H4 (cell line): Measurements from ENCODE around the gene FBLN5. TPM values are rescaled to one million over a fixed set of nuclear protein-coding genes. Genes with fewer than 3 reads are reported as not detected.
"Not testable (repeated sequence)": the region's sequence is repeated elsewhere in the genome, so short reads cannot be mapped to it uniquely, and the experiment has no call there.

ENCODE experiments used
- DNase-seq: peaks from one replicate; pipeline ENCODE4 v3.0.0-alpha.2; 2015; ENCODE audit warnings: low spot score
- total RNA-seq: library from RNA; depleted of rRNA; stranded (reverse); fragments of >200 nt; shearing (Covaris generic); gene quantifications from 2 replicates; pipeline ENCODE4 v1.2.3, GENCODE V29; 2014

Gene FBLN5
- total RNA-seq, 1 experiment from 2014 or later, result 14.2 TPM

DNA sequence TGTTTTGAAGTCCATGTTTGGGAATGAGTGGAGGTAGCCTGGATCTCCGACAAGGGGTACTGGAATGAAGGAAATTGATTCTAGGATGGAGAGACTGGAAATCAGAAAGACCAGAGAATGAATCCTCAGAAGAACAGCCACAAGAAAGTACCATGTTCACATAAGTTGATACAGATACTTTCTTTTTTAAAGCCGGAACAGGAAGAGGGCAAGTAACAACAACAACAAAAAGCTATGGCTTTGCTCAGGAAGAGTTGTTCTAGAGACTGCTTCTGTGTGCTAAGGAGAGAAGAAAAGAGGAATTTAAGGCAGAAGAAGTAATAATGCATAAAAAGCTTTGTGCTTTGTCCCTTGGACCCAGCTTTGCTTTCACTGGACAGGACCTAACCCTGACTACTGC is 86.4 kb downstream of the FBLN5 start:
- DNase-seq, result no peak

DNA sequence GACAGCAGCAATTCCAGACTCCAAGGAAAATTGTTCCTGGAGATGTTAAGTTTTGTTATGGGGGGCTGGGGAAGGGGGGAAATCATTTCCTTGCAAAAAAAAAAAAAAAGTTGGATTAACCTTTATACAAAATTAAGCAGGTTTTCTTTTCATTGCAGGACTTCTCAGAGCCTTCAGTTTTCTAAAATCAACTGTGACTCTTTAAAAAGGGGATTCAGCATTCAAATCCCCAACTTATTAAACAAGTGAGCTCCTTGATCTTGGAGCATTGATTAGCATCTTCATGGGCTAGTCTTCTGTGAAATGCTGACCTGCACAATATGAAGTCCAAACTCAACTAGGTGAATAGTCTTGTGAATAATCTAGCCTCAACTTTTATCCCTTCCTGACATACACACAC is 87.3 kb downstream of the FBLN5 start:
- no peak for DNase-seq

DNA sequence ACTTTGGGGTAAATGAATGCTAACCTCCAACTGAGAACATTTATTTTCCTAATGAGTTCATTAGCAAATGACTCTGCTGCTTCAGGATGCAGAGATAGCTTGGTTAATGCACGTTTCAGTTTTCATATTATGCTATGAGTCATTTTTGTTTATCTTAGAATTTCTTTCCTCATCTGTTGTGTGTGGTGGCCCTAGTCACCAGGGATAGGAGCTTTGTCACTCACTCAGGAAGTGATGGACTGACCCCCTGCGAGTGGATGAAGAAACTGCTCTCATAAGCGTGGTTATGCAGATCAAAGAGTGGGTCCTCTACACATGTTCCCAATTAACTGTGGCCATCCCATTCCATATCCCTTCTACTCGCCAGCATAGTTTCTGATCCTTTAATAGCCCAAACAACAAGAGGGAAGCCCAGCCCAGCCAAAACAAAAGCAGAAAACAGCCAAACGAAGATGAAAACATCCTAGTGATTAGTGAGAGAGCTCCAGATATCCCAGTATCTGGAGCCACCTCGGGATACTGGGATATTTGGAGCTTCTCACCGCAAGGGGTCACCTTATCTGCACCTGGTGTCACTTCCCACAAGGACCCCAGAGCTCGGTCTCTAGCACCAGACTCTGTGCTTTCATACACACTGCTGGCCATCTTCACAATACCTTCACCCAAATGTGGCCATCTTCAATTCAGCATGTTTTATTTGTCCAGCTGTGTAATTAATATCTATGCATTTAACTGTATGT is 88.8 kb downstream of the FBLN5 start:
- DNase-seq, result peak; percentile 81

- no peak for DNase-seq
Observed at GRCh38 chr14:91857614-91858013, 89.9 kb downstream of the FBLN5 start.

- no peak for DNase-seq
Observed at GRCh38 chr14:91854327-91854934, 93.1 kb downstream of the FBLN5 start.

- no peak for DNase-seq
Observed at GRCh38 chr14:91851563-91851962, 95.9 kb downstream of the FBLN5 start.

DNA sequence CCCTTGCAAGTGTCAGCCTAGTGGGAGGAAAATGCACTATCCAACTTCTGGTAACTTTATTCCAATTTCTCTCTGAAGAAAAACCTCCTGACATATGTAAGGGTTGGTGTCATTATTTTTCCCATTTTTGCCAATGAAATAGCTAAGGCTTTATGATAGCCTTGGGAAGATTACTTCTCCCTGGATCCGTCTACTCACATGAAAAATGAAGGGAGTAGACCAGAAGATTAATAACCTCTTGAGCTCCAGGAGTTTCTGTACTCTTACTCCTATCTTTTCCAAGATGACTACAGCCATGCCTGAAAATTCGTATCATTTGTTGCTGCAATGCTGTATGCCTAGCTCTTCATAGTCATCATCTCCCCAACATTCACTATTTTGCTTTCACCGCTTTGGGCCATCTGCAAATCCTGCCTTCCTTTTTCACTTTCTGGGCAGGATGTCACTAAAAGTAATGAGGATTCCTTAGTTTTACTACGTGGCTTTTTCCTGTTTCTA is 98.9 kb downstream of the FBLN5 start:
- no peak for DNase-seq

DNA sequence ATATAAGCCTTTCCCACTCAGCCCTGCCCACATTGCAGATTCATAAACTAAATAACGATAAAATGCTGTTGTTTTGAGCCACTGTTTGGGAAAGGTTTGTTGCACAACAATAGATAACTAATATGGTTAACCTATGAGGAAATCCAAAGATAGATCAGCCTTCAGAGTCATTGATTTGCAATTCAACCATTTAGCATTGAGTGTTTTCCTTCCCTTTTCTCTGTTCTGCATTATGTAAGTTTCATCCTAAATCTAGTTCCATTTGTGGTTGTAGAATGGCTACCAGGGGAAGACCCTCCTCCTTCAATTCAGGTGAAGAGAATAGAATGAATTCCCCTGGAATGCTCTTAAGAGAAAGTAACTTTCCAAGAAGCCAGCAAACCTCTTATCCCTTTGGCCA is 99.8 kb downstream of the FBLN5 start:
- no peak for DNase-seq

- DNase-seq, result no peak
Observed at GRCh38 chr14:91845652-91846051, 101.8 kb downstream of the FBLN5 start.

- not testable (repeated sequence) for DNase-seq
Observed at GRCh38 chr14:91845056-91845455, 102.4 kb downstream of the FBLN5 start.

GRCh38 chr14:91844029-91844428 is 103.5 kb downstream of the FBLN5 start:
- no peak for DNase-seq

DNA sequence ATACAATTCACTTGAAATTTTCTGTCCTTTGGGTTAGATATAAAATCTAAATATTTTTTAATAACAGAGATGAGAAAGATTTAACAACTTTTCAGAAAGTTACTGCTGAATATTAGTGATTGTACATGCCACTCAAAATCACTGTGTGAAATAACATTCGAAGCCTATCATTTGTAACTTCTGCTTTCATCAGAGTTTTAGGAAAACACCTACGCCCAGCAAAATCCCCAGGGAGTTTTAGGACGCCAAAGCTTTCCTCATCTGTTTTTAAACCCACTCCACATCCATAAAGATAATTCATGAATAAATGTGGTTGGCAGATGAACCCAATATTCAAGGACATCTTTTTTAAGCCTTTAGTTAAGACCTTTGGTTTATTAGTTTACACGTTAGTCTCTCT is 104.1 kb downstream of the FBLN5 start:
- DNase-seq, result no peak

DNA sequence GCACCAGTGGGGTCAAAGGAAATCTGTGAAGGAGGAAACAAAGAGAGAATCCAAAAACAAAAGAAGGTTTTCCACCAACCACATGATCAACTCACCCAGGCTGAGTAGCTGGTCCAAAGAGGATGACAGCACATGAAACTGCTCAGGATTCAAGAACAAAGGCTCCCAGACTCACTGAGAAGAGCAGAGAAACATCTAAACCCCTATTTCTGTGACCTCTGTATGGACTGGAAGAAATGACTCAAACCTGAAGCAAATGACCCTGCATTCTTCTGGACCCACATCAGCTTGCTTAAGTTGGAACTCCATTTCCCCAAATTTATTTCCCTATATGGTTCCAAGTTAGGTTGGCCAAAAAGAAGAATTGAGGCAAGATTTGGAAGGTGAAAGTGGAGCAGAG is 106.4 kb downstream of the FBLN5 start:
- no peak for DNase-seq

GRCh38 chr14:91839749-91840148 is 107.7 kb downstream of the FBLN5 start:
- no peak for DNase-seq

DNA sequence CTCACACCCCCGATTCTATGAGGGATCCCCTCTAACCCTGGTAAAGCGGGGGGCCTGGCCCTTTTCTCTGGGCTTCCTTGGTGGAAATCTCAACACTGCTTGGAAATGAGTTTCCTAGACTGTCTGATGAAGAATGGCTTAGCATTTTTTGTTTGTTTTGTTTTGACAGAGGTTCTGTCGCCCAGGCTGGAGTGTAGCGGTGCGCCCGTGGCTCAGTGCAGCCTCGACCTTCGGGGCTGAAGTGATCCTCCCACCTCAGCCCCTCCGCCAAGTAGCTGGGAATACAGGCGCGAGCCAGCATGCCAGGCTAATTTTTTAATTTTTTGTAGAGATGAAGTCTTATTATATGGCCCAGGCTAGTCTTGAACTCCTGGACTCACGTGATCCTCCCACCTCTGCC is 110.4 kb downstream of the FBLN5 start:
- no peak for DNase-seq

- no peak for DNase-seq
Observed at GRCh38 chr14:91835920-91836843, 111.3 kb downstream of the FBLN5 start.

GRCh38 chr14:91835197-91835919 is 112.1 kb downstream of the FBLN5 start:
- DNase-seq, result no peak

- DNase-seq, result no peak
Observed at GRCh38 chr14:91834571-91834970, 112.9 kb downstream of the FBLN5 start.

DNA sequence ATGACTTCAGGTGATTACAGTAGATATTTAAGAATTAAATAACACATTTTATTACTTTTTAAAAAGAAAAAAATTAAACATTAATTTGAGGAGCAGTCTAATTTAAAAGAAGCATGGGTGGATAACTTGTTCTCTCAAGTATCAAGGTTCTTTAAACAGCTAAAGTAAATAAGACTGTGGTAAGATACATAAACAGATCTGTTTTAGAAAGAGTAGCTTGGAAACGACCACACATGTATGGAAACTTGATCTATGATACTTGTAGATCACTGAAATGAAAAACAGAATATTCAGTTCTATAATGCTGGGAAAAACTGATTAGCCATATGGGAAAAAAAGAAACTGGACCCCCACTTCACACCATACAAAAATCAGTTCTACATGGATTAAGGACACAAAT is 116.2 kb downstream of the FBLN5 start:
- DNase-seq, result no peak

DNA sequence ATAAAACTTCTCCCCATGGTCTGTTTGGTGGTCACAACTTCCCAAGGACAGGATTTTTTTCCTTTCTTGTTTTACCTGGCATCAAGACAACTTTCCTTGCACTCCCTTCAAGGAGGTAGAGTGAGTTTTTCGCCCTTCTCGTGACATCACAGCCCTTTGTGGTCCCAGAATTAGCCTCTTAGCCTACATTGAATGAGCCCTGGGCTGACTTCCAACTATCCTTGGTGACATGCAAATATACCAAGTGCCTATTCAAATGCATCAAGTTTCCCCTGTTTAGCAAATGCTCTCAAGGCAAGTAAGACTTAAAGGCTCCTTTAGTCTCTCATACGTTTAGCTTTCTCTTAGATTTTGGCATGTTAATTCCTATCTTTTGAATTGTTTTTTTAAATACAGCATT is 116.7 kb downstream of the FBLN5 start:
- peak; percentile 80 for DNase-seq

DNA sequence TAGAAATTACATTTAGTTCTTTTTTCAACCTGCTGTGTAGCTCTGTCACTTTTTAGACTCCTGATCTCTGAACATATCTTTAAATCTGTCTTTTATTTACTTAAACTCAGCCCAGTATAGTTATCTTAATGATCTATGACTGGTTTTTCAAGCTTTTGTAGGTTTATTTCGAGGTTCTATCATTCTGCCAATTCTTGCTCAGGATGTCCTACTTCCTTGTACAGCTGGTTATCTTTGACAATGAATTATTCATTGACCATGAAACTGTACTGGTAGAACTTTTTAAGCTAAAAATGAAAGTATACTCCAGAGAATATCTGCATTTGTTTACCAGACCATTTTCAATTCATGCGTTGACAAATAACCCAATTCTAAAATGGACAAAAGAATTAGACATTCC is 118.0 kb downstream of the FBLN5 start:
- no peak for DNase-seq

- no peak for DNase-seq
Observed at GRCh38 chr14:91827746-91828145, 119.7 kb downstream of the FBLN5 start.
